Astrocyte (in vitro differentiated cells and primary cell): ENCODE measurements around the gene KLHL14. TPM values are rescaled to one million over a fixed set of nuclear protein-coding genes. Genes with fewer than 3 reads are reported as not detected.
"Not testable (repeated sequence)": the region's sequence is repeated elsewhere in the genome, so short reads cannot be mapped to it uniquely, and the experiment has no call there.

Experiments
- DNase-seq: peaks from one replicate; pipeline ENCODE4 v3.0.0-alpha.2; 2010; ENCODE audit warnings: low read depth
- FAIRE-seq: peaks from 2 replicates; lab custom pipeline; 2011; peaks lifted over from hg19 to GRCh38; lab: Jason Lieb, UNC
- H2AFZ ChIP-seq: 2 replicates; pipeline ENCODE4 v1.6.0; 2012; ENCODE audit warnings: low read depth, low read length, inconsistent platforms
- H3K27ac ChIP-seq: 2 replicates; pipeline ENCODE4 v1.5.1; 2011; ENCODE audit warnings: low read depth, low read length, inconsistent platforms
- H3K27me3 ChIP-seq: 2 replicates; pipeline ENCODE4 v1.6.0; 2011; ENCODE audit warnings: low read length, inconsistent platforms; ENCODE audit not compliant: insufficient read depth
- H3K36me3 ChIP-seq: 2 replicates; pipeline ENCODE4 v1.5.1; 2011; ENCODE audit warnings: low read length, inconsistent platforms; ENCODE audit not compliant: insufficient read depth
- H3K4me1 ChIP-seq: 2 replicates; pipeline ENCODE4 v1.5.1; 2011; ENCODE audit warnings: low read length, inconsistent platforms; ENCODE audit not compliant: insufficient read depth
- H3K4me2 ChIP-seq: 2 replicates; pipeline ENCODE4 v1.6.0; 2012; ENCODE audit warnings: low read length, inconsistent platforms
- H3K4me3 ChIP-seq: 2 replicates; pipeline ENCODE4 v1.5.1; 2011; ENCODE audit warnings: low read depth, mild to moderate bottlenecking, low read length, inconsistent platforms; ENCODE audit not compliant: insufficient read depth
- H3K79me2 ChIP-seq: 2 replicates; pipeline ENCODE4 v1.6.0; 2012; ENCODE audit warnings: mild to moderate bottlenecking, low read length, inconsistent platforms; ENCODE audit not compliant: insufficient read depth
- H3K9ac ChIP-seq: 2 replicates; pipeline ENCODE4 v1.6.0; 2012; ENCODE audit warnings: mild to moderate bottlenecking, low read length, inconsistent platforms
- H3K9me3 ChIP-seq: 2 replicates; pipeline ENCODE4 v1.5.1; 2012; ENCODE audit warnings: low read depth, mild to moderate bottlenecking, low read length, inconsistent platforms; ENCODE audit not compliant: insufficient read depth
- H4K20me1 ChIP-seq: 2 replicates; pipeline ENCODE4 v1.6.0; 2012; ENCODE audit warnings: low read length, inconsistent platforms; ENCODE audit not compliant: insufficient read depth
- H3K27ac Mint-ChIP-seq: one replicate; pipeline ENCODE4 v1.8.0; 2021; ENCODE audit warnings: mild to moderate bottlenecking, mixed read lengths; ENCODE audit not compliant: unreplicated experiment
- H3K27me3 Mint-ChIP-seq: one replicate; pipeline ENCODE4 v1.8.0; 2021; ENCODE audit warnings: low read depth, mixed read lengths; ENCODE audit not compliant: unreplicated experiment
- H3K36me3 Mint-ChIP-seq: one replicate; pipeline ENCODE4 v1.8.0; 2021; ENCODE audit warnings: low read depth, mixed read lengths; ENCODE audit not compliant: unreplicated experiment
- H3K4me1 Mint-ChIP-seq: one replicate; pipeline ENCODE4 v1.8.0; 2021; ENCODE audit warnings: low read depth, mixed read lengths; ENCODE audit not compliant: unreplicated experiment
- H3K4me3 Mint-ChIP-seq: one replicate; pipeline ENCODE4 v1.8.0; 2021; ENCODE audit warnings: mild to moderate bottlenecking, moderate library complexity, mixed read lengths; ENCODE audit not compliant: unreplicated experiment
- H3K9me3 Mint-ChIP-seq: one replicate; pipeline ENCODE4 v1.8.0; 2021; ENCODE audit warnings: mild to moderate bottlenecking, mixed read lengths; ENCODE audit not compliant: unreplicated experiment
- EZH2 ChIP-seq: IDR thresholded peaks from 2 replicates; pipeline ENCODE4 v1.6.1; 2012; ENCODE audit warnings: mild to moderate bottlenecking, low read length, inconsistent platforms; ENCODE audit not compliant: insufficient read depth
- total RNA-seq: library from RNA; stranded (reverse); gene quantifications from 2 replicates; pipeline ENCODE4 v1.2.1, GENCODE V29; 2021
- TF ChIP-seq, protein P1 (sequence below): IDR thresholded peaks from 2 replicates; pipeline ENCODE4 v1.5.1; 2011; ENCODE audit warnings: low read depth, mild to moderate bottlenecking, inconsistent platforms, low read length, moderate library complexity; ENCODE audit not compliant: insufficient read depth

The KLHL14 gene
- total RNA-seq, 1 donor from 2014 or later = 0.39 TPM

DNA sequence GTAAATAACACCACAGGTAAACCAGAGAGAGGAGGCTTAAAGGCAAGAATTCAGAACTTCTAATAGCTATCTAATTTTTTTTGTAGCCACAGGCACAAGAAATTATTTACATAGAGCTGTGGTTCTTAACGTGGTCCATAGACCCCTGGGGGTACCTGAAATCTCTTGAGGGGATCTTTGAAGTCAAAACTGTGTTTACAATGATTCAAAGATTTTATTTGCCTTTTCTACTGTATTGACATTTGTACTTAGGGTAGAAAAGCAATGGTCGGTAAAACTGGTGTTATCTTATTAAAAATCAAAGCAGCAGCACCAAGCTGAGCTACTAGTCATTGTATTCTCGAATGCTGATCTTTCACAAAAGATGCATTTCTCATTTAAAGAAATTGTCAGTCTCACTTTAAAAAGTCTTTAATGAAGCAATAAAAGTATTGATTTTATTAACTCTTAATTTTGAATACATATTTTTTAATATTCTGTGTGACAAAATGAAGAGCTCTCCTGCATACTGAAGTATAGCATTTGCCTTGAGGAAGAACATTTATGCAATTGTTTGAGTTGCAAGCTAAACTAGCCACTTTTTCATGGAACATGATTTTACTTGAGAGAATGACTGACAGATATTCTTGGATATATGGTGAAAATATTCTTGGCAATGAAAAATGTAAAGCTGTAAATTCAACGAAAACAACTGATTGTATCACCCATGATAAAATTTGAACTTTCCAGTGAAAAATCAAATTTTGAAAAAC is 25.6 kb upstream of the KLHL14 start:
- Histone ChIP-seq H3K79me2 (no peaks in the 10 kb centered on the region), H3K36me3 (no peaks in the 10 kb centered on the region), H3K27me3 (no peaks in the 10 kb centered on the region), H3K9ac (no peak overlapping the region), H3K27ac (no peak overlapping the region), H3K4me1 (no peaks in the 10 kb centered on the region), H3K4me3 (no peak overlapping the region), H4K20me1 (no peaks in the 10 kb centered on the region), H3K9me3 (no peaks in the 10 kb centered on the region), H3K4me2 (no peak overlapping the region), H2AFZ (no peak overlapping the region)
- Mint-ChIP-seq H3K4me1 (no peaks in the 10 kb centered on the region), H3K27me3 (no peaks in the 10 kb centered on the region), H3K36me3 (no peaks in the 10 kb centered on the region), H3K9me3 (peaks cover 2% of the 10 kb centered on the region), H3K27ac (no peak overlapping the region), H3K4me3 (no peak overlapping the region)
- DNase-seq (no peak), FAIRE-seq (no peak)
- TF ChIP-seq, protein P1, sequence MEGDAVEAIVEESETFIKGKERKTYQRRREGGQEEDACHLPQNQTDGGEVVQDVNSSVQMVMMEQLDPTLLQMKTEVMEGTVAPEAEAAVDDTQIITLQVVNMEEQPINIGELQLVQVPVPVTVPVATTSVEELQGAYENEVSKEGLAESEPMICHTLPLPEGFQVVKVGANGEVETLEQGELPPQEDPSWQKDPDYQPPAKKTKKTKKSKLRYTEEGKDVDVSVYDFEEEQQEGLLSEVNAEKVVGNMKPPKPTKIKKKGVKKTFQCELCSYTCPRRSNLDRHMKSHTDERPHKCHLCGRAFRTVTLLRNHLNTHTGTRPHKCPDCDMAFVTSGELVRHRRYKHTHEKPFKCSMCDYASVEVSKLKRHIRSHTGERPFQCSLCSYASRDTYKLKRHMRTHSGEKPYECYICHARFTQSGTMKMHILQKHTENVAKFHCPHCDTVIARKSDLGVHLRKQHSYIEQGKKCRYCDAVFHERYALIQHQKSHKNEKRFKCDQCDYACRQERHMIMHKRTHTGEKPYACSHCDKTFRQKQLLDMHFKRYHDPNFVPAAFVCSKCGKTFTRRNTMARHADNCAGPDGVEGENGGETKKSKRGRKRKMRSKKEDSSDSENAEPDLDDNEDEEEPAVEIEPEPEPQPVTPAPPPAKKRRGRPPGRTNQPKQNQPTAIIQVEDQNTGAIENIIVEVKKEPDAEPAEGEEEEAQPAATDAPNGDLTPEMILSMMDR = no peak
- no peak for TF ChIP-seq EZH2

DNA sequence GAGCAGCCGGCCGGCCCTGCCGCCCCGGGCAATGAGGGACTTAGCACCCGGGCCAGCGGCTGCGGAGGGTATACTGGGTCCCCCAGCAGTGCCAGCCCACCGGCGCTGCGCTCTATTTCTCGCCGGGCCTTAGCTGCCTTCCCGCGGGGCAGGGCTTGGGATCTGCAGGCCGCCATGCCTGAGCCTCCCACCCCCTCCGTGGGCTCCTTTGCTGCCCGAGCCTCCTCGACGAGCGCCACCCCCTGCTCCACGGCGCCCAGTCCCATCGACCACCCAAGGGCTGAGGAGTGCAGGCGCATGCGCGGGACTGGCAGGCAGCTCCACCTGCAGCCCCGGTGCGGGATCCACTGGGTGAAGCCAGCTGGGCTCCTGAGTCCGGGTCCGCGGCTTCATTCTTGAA is 21.8 kb upstream of the KLHL14 start:
- not testable (repeated sequence) for H3K27ac Mint-ChIP-seq, H3K36me3 ChIP-seq, H2AFZ ChIP-seq, H3K4me1 ChIP-seq, DNase-seq, H3K27me3 ChIP-seq, FAIRE-seq, H3K4me3 Mint-ChIP-seq, H3K27me3 Mint-ChIP-seq, H4K20me1 ChIP-seq, H3K36me3 Mint-ChIP-seq, H3K4me2 ChIP-seq, H3K9me3 ChIP-seq, H3K4me3 ChIP-seq, H3K27ac ChIP-seq, H3K4me1 Mint-ChIP-seq, H3K9ac ChIP-seq, H3K79me2 ChIP-seq, H3K9me3 Mint-ChIP-seq

DNA sequence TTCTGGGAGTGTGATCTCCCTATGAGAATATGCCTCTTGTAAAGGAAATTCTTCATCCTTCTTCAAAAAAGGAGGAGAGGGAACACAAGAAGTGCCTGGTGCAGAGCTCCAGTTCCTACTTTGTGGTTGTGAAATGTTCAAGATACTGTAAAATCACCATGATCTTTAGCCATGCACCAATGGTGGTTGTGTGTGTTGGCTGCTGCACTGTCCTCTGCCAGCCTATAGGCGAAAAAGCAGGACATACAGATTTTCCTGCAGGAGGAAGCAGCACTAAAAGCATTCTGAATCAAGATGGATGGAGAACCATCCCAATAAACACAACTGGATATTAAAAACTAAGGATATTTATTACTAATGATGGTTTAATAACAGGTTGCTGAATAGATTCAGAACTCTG is 6.2 kb upstream of the KLHL14 start:
- H3K27ac Mint-ChIP-seq = no peak overlapping the region
- Histone ChIP-seq H2AFZ (no peak overlapping the region), H3K9me3 (no peaks in the 10 kb centered on the region), H3K79me2 (no peaks in the 10 kb centered on the region), H3K4me2 (no peak overlapping the region), H3K4me3 (no peak overlapping the region), H4K20me1 (no peaks in the 10 kb centered on the region), H3K27ac (no peak overlapping the region), H3K4me1 (no peaks in the 10 kb centered on the region), H3K27me3 (no peaks in the 10 kb centered on the region), H3K36me3 (no peaks in the 10 kb centered on the region), H3K9ac (no peak overlapping the region)
- DNase-seq (no peak), FAIRE-seq (no peak)
- TF ChIP-seq EZH2 = no peak
- TF ChIP-seq, protein P1 = no peak
- H3K4me1 Mint-ChIP-seq = no peaks in the 10 kb centered on the region
- no peaks in the 10 kb centered on the region for H3K9me3 Mint-ChIP-seq
- no peaks in the 10 kb centered on the region for H3K36me3 Mint-ChIP-seq
- H3K27me3 Mint-ChIP-seq = no peaks in the 10 kb centered on the region
- no peak overlapping the region for H3K4me3 Mint-ChIP-seq
